ENCODE measurements around the gene ASPN. TPM values are rescaled to one million over a fixed set of nuclear protein-coding genes. Genes with fewer than 3 reads are reported as not detected.

ASPN gene
- total and polyA plus RNA-seq, 10 of the 15 experiments (the other 5 are each of a cell fraction or from before 2014, with no cell fraction given), result 0.03 to 0.47 (median 0.42) TPM; not detected in 7

GRCh38 chr9:92518199-92518598 is 35.9 kb upstream of the ASPN start:
- Histone ChIP-seq H3K27ac (ENCODE audit: control insufficient read depth, insufficient read depth) (no peak overlapping the region), H3K4me1 (ENCODE audit: control insufficient read depth, insufficient read depth, low read length) (no peaks in the 10 kb centered on the region), H3K4me2 (ENCODE audit: control insufficient read depth, insufficient read depth) (no peak overlapping the region), H3K4me3 (no peak overlapping the region), H3K36me3 (ENCODE audit: control insufficient read depth in 2 of 2, insufficient read depth in 2 of 2, low read length in 1 of 2) (no peaks in the 10 kb centered on the region), H3K79me2 (ENCODE audit: control insufficient read depth, insufficient read depth, low read length) (no peaks in the 10 kb centered on the region), H3K27me3 (replicated peaks in 1 of 2; ENCODE audit: control insufficient read depth in 2 of 2, insufficient read depth in 2 of 2, low read length in 1 of 2) (no peaks in the 10 kb centered on the region), H3K9ac (ENCODE audit: control insufficient read depth, insufficient read depth, low read length) (no peak overlapping the region), H4K20me1 (ENCODE audit: control insufficient read depth, insufficient read depth) (no peaks in the 10 kb centered on the region), H2AFZ (ENCODE audit: control insufficient read depth, low read depth, low read length) (no peak overlapping the region), H3K9me3 (replicated peaks; ENCODE audit: control insufficient read depth, insufficient read depth, low read length) (no peaks in the 10 kb centered on the region)
- TF ChIP-seq, protein P1, sequence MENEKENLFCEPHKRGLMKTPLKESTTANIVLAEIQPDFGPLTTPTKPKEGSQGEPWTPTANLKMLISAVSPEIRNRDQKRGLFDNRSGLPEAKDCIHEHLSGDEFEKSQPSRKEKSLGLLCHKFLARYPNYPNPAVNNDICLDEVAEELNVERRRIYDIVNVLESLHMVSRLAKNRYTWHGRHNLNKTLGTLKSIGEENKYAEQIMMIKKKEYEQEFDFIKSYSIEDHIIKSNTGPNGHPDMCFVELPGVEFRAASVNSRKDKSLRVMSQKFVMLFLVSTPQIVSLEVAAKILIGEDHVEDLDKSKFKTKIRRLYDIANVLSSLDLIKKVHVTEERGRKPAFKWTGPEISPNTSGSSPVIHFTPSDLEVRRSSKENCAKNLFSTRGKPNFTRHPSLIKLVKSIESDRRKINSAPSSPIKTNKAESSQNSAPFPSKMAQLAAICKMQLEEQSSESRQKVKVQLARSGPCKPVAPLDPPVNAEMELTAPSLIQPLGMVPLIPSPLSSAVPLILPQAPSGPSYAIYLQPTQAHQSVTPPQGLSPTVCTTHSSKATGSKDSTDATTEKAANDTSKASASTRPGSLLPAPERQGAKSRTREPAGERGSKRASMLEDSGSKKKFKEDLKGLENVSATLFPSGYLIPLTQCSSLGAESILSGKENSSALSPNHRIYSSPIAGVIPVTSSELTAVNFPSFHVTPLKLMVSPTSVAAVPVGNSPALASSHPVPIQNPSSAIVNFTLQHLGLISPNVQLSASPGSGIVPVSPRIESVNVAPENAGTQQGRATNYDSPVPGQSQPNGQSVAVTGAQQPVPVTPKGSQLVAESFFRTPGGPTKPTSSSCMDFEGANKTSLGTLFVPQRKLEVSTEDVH (IDR thresholded peaks at IDR 0.05; ENCODE audit: low read depth, partially characterized antibody), result no peak
- TF ChIP-seq CHD4 (IDR thresholded peaks at IDR 0.05), result no peak
- no peak for TF ChIP-seq KLF5 (IDR thresholded peaks at IDR 0.05; ENCODE audit: partially characterized antibody)
- TF ChIP-seq RELA (IDR thresholded peaks at IDR 0.05; ENCODE audit: borderline replicate concordance, partially characterized antibody), result no peak
- no peak for TF ChIP-seq ZNF24 (IDR thresholded peaks at IDR 0.05)
- no peak for TF ChIP-seq TBL1XR1 (IDR thresholded peaks at IDR 0.05; ENCODE audit: low read depth, low read length)
- no peak for TF ChIP-seq RELB (IDR thresholded peaks at IDR 0.05; ENCODE audit: low read depth)
- ChIA-PET CTCF (no interaction called here), SMC1A (ENCODE audit: uncharacterized antibody, unreplicated experiment) (interaction anchor here (0.8 kb wide), 1 partner anchor 20 kb away, joined by 3 read pairs; no protein-coding TSS in a partner anchor), RAD21 (ENCODE audit: unreplicated experiment) (no interaction called here), POLR2A (no interaction called here)
- no TSS peak for BruUV-seq (replicated peaks)
- intact Hi-C loops (cut with micrococcal nuclease; ENCODE audit: unreplicated experiment) (no loop called here), in situ Hi-C loops (cut with MboI) (no loop called here)
- no peak for FAIRE-seq
- no peak for ATAC-seq
- no peak for DNase-seq (ENCODE audit: low read depth, low spot score)
- 82% methylated on average over 4 of the region's 4 CpGs for WGBS (ENCODE audit: insufficient coverage, insufficient replicate concordance, low lambda C conversion rate, missing lambda C conversion rate)

Data from GM12878 (cell line).